Measurements from ENCODE around the gene RASAL3.

Gene RASAL3

DNA sequence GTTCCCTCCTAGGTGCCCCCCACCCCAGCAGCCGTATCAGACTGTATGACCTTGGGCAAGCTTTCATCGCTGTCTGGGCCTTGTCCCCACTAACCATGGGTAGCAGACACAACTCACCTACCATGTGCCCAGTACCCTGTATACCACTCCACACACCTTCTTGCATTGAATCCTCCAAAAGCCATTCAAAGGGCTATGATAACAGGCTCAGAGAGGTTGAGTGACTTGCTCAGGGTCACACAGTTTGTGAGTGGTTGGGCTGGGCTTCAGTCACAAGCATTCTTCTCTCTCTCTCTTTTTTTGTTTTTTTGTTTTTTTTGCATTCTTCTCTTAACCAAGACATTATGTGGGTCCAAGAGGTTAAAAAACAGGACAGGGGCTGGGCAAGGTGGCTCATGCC lies 2.6 kb downstream of the RASAL3 start:
- no peaks in the 10 kb centered on the region for H4K20me1 ChIP-seq (ENCODE audit: insufficient read depth)
- no peak overlapping the region for H3K27ac ChIP-seq
- H3K27me3 ChIP-seq (ENCODE audit: insufficient read depth, low read depth), result no peaks in the 10 kb centered on the region
- no peak overlapping the region for H3K4me3 ChIP-seq (IDR thresholded peaks at IDR 0.05; ENCODE audit: insufficient read depth, low read depth, low read length)
- H3K4me2 ChIP-seq, result no peak overlapping the region
- no peak overlapping the region for H3K9ac ChIP-seq
- no peak overlapping the region for H2AFZ ChIP-seq (ENCODE audit: low read depth)
- peaks cover 29% of the 10 kb centered on the region for H3K4me1 ChIP-seq (ENCODE audit: low read depth, poor library complexity, severe bottlenecking)
- no peaks in the 10 kb centered on the region for H3K79me2 ChIP-seq (ENCODE audit: insufficient read depth, low read depth)
- no peaks in the 10 kb centered on the region for H3K36me3 ChIP-seq (ENCODE audit: insufficient read depth)
- TF ChIP-seq, protein P1, sequence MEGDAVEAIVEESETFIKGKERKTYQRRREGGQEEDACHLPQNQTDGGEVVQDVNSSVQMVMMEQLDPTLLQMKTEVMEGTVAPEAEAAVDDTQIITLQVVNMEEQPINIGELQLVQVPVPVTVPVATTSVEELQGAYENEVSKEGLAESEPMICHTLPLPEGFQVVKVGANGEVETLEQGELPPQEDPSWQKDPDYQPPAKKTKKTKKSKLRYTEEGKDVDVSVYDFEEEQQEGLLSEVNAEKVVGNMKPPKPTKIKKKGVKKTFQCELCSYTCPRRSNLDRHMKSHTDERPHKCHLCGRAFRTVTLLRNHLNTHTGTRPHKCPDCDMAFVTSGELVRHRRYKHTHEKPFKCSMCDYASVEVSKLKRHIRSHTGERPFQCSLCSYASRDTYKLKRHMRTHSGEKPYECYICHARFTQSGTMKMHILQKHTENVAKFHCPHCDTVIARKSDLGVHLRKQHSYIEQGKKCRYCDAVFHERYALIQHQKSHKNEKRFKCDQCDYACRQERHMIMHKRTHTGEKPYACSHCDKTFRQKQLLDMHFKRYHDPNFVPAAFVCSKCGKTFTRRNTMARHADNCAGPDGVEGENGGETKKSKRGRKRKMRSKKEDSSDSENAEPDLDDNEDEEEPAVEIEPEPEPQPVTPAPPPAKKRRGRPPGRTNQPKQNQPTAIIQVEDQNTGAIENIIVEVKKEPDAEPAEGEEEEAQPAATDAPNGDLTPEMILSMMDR (conservative IDR thresholded peaks at IDR 0.05; ENCODE audit: low read depth, low read length), result no peak

DNA sequence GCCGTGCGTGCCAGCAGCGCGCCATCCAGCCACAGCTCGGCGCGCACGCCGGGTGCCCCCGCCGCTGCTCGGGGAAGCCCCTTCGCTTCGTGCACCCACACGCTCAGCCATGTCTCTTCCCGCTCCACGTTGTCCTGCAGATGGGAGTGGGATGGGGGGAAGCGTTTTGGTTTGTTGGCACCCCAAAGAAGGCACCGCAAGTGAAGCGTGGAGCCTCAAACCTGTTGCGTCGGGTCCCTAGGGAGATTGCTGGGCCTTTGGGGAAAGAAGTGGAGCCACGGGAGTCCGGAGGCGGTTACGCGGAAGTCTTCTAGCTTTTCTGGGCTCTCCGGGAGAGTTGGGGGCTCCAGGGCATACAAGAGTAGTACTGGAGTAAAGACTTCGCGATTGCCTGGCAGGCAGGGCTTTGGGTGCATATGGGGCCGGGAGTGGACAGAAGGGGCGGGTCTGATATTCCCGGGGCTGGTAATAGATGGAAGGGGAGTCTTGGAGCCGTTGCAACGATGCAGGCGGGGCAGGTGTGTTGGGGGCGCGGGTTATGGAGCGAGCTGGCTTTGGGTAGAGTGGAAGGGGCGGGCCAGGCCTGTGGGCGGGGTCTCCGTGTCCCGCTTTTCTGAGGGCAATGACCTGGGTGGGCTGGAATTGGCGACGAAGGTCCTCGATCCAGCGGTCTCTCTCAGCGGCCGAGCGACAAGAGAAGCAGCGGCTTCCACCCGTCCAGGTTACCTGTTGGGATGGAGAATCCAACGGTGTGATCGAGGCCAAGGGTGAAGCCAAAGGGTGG lies 6.5 kb downstream of the RASAL3 start:
- no peaks in the 10 kb centered on the region for H4K20me1 ChIP-seq (ENCODE audit: insufficient read depth)
- no peak overlapping the region for H3K27ac ChIP-seq
- H3K4me1 ChIP-seq (ENCODE audit: low read depth, poor library complexity, severe bottlenecking), result peaks cover 3% of the 10 kb centered on the region
- no peaks in the 10 kb centered on the region for H3K79me2 ChIP-seq (ENCODE audit: insufficient read depth, low read depth)
- H3K9ac ChIP-seq, result no peak overlapping the region
- no peaks in the 10 kb centered on the region for H3K27me3 ChIP-seq (ENCODE audit: insufficient read depth, low read depth)
- TF ChIP-seq, protein P1 (conservative IDR thresholded peaks at IDR 0.05; ENCODE audit: low read depth, low read length), result no peak
- H2AFZ ChIP-seq (ENCODE audit: low read depth), result no peak overlapping the region
- no peak overlapping the region for H3K4me3 ChIP-seq (IDR thresholded peaks at IDR 0.05; ENCODE audit: insufficient read depth, low read depth, low read length)
- no peaks in the 10 kb centered on the region for H3K36me3 ChIP-seq (ENCODE audit: insufficient read depth)
- H3K4me2 ChIP-seq, result no peak overlapping the region

DNA sequence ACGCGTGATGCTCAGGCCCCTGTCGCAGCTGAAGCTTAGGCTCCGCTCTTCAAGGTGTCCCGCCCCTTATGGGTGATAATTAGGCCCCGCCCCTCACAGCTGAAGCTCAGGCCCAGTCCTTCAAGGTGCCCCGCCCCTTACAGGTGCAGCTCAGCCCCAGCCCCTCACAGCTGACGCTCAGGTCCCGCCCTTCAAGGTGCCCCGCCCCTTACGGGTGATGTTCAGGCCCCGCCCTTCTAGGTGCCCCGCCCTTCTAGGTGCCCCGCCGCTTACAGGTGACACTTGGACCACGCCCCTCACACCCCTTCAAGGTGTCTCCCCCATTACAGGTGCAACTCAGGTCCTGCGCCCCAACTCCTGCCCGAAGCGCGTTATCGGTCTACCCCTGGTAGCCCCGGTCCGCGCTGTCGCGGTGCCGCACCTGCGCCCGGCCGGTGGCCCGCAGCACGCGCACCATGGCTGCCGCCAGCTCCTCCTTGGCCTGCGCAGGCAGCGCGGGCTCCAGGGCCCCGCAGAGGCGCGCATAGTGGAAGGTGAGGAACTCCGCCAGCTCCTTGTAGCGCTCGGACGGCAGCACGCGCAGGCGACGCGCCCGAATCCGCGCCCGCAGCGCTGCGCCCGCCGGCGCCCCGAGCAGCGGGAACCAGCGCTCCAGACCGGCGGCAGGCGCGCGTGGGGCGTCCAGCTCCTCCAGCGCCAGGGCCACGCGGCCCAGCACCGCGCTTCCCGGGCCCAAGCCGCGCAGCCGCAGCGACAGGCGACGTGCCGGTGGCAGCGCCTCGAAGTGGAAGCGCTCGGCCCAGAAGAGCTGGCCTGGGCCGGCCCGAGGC lies 7.3 kb downstream of the RASAL3 start:
- no peaks in the 10 kb centered on the region for H3K27me3 ChIP-seq (ENCODE audit: insufficient read depth, low read depth)
- H3K79me2 ChIP-seq (ENCODE audit: insufficient read depth, low read depth), result no peaks in the 10 kb centered on the region
- no peak overlapping the region for H3K4me2 ChIP-seq
- TF ChIP-seq, protein P1 (conservative IDR thresholded peaks at IDR 0.05; ENCODE audit: low read depth, low read length), result no peak
- no peak overlapping the region for H3K9ac ChIP-seq
- no peaks in the 10 kb centered on the region for H3K36me3 ChIP-seq (ENCODE audit: insufficient read depth)
- H4K20me1 ChIP-seq (ENCODE audit: insufficient read depth), result no peaks in the 10 kb centered on the region
- no peak overlapping the region for H3K27ac ChIP-seq
- H3K4me1 ChIP-seq (ENCODE audit: low read depth, poor library complexity, severe bottlenecking), result no peaks in the 10 kb centered on the region
- no peak overlapping the region for H2AFZ ChIP-seq (ENCODE audit: low read depth)
- no peak overlapping the region for H3K4me3 ChIP-seq (IDR thresholded peaks at IDR 0.05; ENCODE audit: insufficient read depth, low read depth, low read length)

DNA sequence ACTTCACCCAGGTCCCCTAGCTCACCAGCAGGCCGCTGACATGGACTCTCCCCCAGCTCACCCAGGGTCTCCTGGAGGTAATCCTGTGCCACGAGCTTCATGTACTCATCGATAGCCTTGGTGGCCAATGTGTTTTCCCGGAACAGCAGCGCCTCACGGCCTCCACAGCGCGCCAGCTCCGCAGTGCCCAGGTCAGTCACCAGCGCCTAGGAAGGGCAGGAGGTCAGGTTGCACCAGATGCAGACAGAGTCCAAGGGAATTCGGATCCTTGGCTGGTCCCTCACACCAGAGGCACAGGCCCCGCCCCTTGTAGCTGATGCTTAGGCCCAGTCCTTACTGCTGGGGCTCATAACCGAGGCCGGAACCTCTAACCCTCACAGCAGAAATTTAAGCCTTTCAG lies 7.9 kb downstream of the RASAL3 start:
- no peaks in the 10 kb centered on the region for H3K4me1 ChIP-seq (ENCODE audit: low read depth, poor library complexity, severe bottlenecking)
- no peaks in the 10 kb centered on the region for H3K27me3 ChIP-seq (ENCODE audit: insufficient read depth, low read depth)
- no peaks in the 10 kb centered on the region for H4K20me1 ChIP-seq (ENCODE audit: insufficient read depth)
- H3K4me3 ChIP-seq (IDR thresholded peaks at IDR 0.05; ENCODE audit: insufficient read depth, low read depth, low read length), result no peak overlapping the region
- H3K4me2 ChIP-seq, result no peak overlapping the region
- H3K36me3 ChIP-seq (ENCODE audit: insufficient read depth), result no peaks in the 10 kb centered on the region
- no peak overlapping the region for H3K27ac ChIP-seq
- TF ChIP-seq, protein P1 (conservative IDR thresholded peaks at IDR 0.05; ENCODE audit: low read depth, low read length), result no peak
- H3K9ac ChIP-seq, result no peak overlapping the region
- no peak overlapping the region for H2AFZ ChIP-seq (ENCODE audit: low read depth)
- H3K79me2 ChIP-seq (ENCODE audit: insufficient read depth, low read depth), result no peaks in the 10 kb centered on the region
